Tibial artery (tissue), 4 donors: ENCODE measurements around the gene ACVR1.
"Not testable (repeated sequence)": the region's sequence is repeated elsewhere in the genome, so short reads cannot be mapped to it uniquely, and the experiment has no call there.

ENCODE experiments used
- DNase-seq, 2 donors: peaks; one replicate each; pipeline ENCODE4 v3.0.0-alpha.2; 2019
- H3K27ac ChIP-seq, 2 donors: fragments of 200-600 bp; sonication (generic) in 1 of 2; 1 replicate in 1 of 2; 2 replicates in 1 of 2; pipeline ENCODE4 v1.5.1; 2018 to 2019; ENCODE audit warnings: mild to moderate bottlenecking in 1 of 2
- H3K27me3 ChIP-seq, 2 donors: fragments of 200-600 bp; sonication (generic) in 1 of 2; one replicate each; pipeline versions ENCODE4 v1.5.1 to v1.6.0; 2016 to 2019
- H3K36me3 ChIP-seq, 3 donors: fragments of 200-600 bp; sonication (generic) in 2 of 3; one replicate each; pipeline ENCODE4 v1.5.1; 2016 to 2019; ENCODE audit warnings: mild to moderate bottlenecking in 2 of 3
- H3K4me1 ChIP-seq, 4 donors: fragments of 200-600 bp; sonication (generic) in 2 of 4; 1 replicate in 3 of 4; 2 replicates in 1 of 4; pipeline ENCODE4 v1.5.1; 2016 to 2019
- H3K4me3 ChIP-seq, 2 donors: fragments of 200-600 bp; sonication (generic) in 1 of 2; 1 replicate in 1 of 2; 2 replicates in 1 of 2; pipeline ENCODE4 v1.5.1; 2018 to 2019; ENCODE audit warnings: mild to moderate bottlenecking in 2 of 2
- H3K9me3 ChIP-seq, 3 donors: fragments of 200-600 bp; sonication (generic) in 1 of 3; one replicate each; pipeline ENCODE4 v1.5.1; 2016 to 2019
- CTCF ChIP-seq, 2 experiments: fragments of 200-600 bp in 1 of 2; fragments of 450-650 bp in 1 of 2; IDR thresholded peaks; one replicate each; pipeline ENCODE4 v1.5.1; 2017 to 2019; ENCODE audit warnings: antibody characterized with exemption in 2 of 2, mild to moderate bottlenecking in 1 of 2, moderate library complexity in 1 of 2
- intact Hi-C: fragments of 100-400 bp; cut with DNase I; formaldehyde crosslinking; loops from one replicate; pipeline ENCODE4 v1.15.0; 2023; ENCODE audit warnings: low total_unique reads

ACVR1 gene

DNA sequence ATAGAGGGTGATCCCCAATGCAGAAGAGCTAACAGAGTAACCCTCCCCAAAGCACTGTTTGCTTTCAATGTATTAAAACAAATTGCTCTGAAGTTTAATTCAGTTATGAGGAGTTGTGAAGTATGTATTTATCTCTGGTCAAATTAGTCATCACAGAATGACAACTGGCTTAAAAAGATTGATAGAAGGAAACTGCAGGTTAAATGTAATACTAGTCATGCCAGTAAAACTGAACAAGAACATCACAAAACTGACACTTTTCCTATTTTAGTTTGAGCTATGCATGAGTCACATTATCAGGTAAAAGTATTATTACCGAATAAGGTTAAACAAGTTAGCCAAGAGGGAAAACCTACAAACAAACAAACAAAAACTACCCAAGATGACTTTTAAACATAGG lies 148.4 kb downstream of the ACVR1 start:
- intact Hi-C loops = no loop called here
- DNase-seq = no peak

GRCh38 chr2:157726946-157727345 lies 149.2 kb downstream of the ACVR1 start:
- no peak for DNase-seq
- no peak for TF ChIP-seq CTCF (IDR thresholded peaks at IDR 0.05)
- Histone ChIP-seq H3K27me3 (no peaks in the 10 kb centered on the region), H3K4me1 (no peaks in the 10 kb centered on the region), H3K36me3 (peaks cover 31 to 54% (median 48%) of the 10 kb centered on the region in 3 donors), H3K27ac (no peak overlapping the region), H3K4me3 (no peak overlapping the region), H3K9me3 (peaks cover 9 to 21% (median 17%) of the 10 kb centered on the region in 3 donors)
- intact Hi-C loops = no loop called here

More for the DNA sequence above, 148.4 kb downstream of the ACVR1 start:
- Histone ChIP-seq H3K4me1 (no peaks in the 10 kb centered on the region), H3K36me3 (peaks cover 36 to 55% (median 41%) of the 10 kb centered on the region in 3 donors), H3K4me3 (no peak overlapping the region), H3K27ac (no peak overlapping the region), H3K27me3 (no peaks in the 10 kb centered on the region), H3K9me3 (peaks cover 7 to 14% (median 10%) of the 10 kb centered on the region in 3 donors)
- TF ChIP-seq CTCF (IDR thresholded peaks at IDR 0.05) = no peak

GRCh38 chr2:157725846-157726245 lies 150.3 kb downstream of the ACVR1 start:
- DNase-seq = no peak
- Histone ChIP-seq H3K4me1 (no peaks in the 10 kb centered on the region), H3K27me3 (no peaks in the 10 kb centered on the region), H3K4me3 (no peak overlapping the region), H3K9me3 (peaks cover 9 to 25% (median 21%) of the 10 kb centered on the region in 3 donors), H3K27ac (no peak overlapping the region), H3K36me3 (peaks cover 24 to 54% (median 54%) of the 10 kb centered on the region in 3 donors)
- no peak for TF ChIP-seq CTCF (IDR thresholded peaks at IDR 0.05)
- intact Hi-C loops = no loop called here

GRCh38 chr2:157722580-157723234 lies 153.4 kb downstream of the ACVR1 start:
- Histone ChIP-seq H3K4me1 (no peaks in the 10 kb centered on the region), H3K27ac (no peak overlapping the region), H3K36me3 (peaks cover 21 to 65% (median 59%) of the 10 kb centered on the region in 3 donors), H3K27me3 (no peaks in the 10 kb centered on the region), H3K9me3 (peaks cover 9 to 25% (median 24%) of the 10 kb centered on the region in 3 donors), H3K4me3 (no peak overlapping the region)
- no peak for DNase-seq
- intact Hi-C loops = no loop called here
- TF ChIP-seq CTCF (IDR thresholded peaks at IDR 0.05) = no peak

DNA sequence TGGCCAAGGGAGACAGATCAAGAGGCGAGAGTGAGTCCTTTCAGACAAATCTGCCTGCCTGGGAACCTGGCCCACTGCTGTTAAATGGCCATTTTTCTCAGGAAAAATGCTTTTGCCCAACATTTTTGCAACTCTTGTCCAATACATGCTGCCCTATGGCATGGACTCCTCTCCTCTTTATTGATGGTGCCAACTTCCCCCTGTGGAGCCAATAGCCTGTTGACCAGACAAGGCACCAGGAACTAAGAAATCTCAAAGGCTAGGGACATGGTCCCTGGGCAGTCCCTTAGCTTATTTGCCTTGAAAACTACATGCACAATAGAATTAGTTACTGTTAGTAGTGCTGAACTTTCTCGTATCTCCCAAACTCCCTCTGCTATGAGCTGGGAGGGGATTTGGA lies 155.6 kb downstream of the ACVR1 start:
- no peak for TF ChIP-seq CTCF (IDR thresholded peaks at IDR 0.05)
- no peak for DNase-seq
- no peak overlapping the region for H3K27ac ChIP-seq
- H3K9me3 ChIP-seq = peaks cover 9 to 25% (median 24%) of the 10 kb centered on the region in 3 donors
- intact Hi-C loops = no loop called here
- H3K4me1 ChIP-seq = no peaks in the 10 kb centered on the region
- no peaks in the 10 kb centered on the region for H3K27me3 ChIP-seq
- H3K4me3 ChIP-seq = no peak overlapping the region
- peaks cover 22 to 71% (median 60%) of the 10 kb centered on the region in 3 donors for H3K36me3 ChIP-seq

DNA sequence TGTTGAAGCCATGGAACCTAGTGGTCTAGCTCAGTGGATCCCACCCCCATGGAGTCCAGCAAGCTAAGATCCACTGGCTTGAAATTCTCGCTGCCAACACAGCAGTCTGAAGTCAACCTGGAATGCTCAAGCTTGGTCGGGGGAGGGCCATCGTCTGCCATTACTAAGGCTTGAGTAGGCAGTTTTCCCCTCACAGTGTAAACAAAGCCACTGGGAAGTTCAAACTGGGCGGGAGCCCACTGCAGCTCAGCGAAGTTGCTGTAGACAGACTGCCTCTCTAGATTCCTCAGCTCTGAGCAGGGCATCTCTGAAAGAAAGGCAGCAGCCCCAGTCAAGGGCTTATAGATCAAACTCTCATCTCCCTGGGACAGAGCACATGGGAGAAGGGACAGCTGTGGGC lies 171.5 kb downstream of the ACVR1 start:
- H3K36me3 ChIP-seq, H3K4me1 ChIP-seq, H3K4me3 ChIP-seq, intact Hi-C loops, H3K27me3 ChIP-seq, H3K27ac ChIP-seq, DNase-seq: not testable (repeated sequence)
- H3K9me3 ChIP-seq = peaks cover 0 to 40% (median 6%) of the 10 kb centered on the region in 3 donors

- intact Hi-C loops, H3K4me3 ChIP-seq, H3K4me1 ChIP-seq, H3K27me3 ChIP-seq, H3K27ac ChIP-seq, H3K36me3 ChIP-seq, DNase-seq: not testable (repeated sequence)
- H3K9me3 ChIP-seq = peaks cover 0 to 39% (median 6%) of the 10 kb centered on the region in 3 donors
These were observed 172.0 kb downstream of the ACVR1 start for GRCh38 chr2:157704148-157704547.
